GM12878 (cell line): ENCODE data around the gene ARFGAP3.

Source experiments
- EZH2 ChIP-seq: IDR thresholded peaks from 2 replicates; pipeline ENCODE4 v1.6.1; 2012; ENCODE audit warnings: low read depth, mild to moderate bottlenecking, control low read depth, inconsistent platforms, low read length, borderline replicate concordance; ENCODE audit not compliant: control insufficient read depth
- HDGF ChIP-seq: fragments of 450-650 bp; IDR thresholded peaks from 2 replicates; pipeline ENCODE4 v1.6.1; 2016; ENCODE audit warnings: antibody characterized with exemption
- TCF12 ChIP-seq: IDR thresholded peaks from 2 replicates; pipeline ENCODE4 v1.6.1; 2011; ENCODE audit warnings: low read depth, mild to moderate bottlenecking, low read length

GRCh38 chr22:42796081-42796480, 61.0 kb downstream of the ARFGAP3 start:
- TF ChIP-seq TCF12 (no peak), EZH2 (no peak), HDGF (no peak)
